ENCODE data around the gene FLACC1.

- TF ChIP-seq EP300 (IDR thresholded peaks at IDR 0.05) (no peak), POLR2A (IDR thresholded peaks at IDR 0.05) (no peak)
These were observed 27.7 kb downstream of the FLACC1 start for GRCh38 chr2:201329409-201329808.
